SIG-M5 (cell line): Measurements from ENCODE around the gene SNX27.
"Not testable (repeated sequence)": the region's sequence is repeated elsewhere in the genome, so short reads cannot be mapped to it uniquely, and the experiment has no call there.

Experiments
- DNase-seq: peaks from one replicate; lab custom pipeline; 2025; lab: John Stamatoyannopoulos, UW

Gene SNX27

GRCh38 chr1:151639466-151639865 lies 27.6 kb downstream of the SNX27 start:
- no peak for DNase-seq

GRCh38 chr1:151641229-151641628 lies 29.4 kb downstream of the SNX27 start:
- no peak for DNase-seq

GRCh38 chr1:151643085-151643484 lies 31.2 kb downstream of the SNX27 start:
- not testable (repeated sequence) for DNase-seq

DNA sequence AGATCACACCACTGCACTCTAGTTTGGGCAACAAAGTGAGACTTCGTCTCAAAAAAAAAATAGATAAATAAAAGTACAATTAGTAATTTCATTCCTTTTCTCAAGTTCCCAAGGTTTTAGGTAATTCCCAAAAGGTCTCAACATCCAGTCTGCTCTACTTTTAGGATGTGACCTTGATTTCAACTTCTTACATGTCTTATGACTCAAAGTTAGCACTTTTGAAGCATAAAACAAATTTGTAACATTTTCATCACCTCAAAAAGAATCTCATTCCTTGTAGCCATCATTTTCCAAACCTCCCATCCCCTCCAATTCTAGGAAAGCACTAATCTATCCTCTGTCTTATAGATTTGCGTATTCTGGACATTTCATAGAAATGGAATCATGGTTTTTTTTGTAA lies 32.2 kb downstream of the SNX27 start:
- no peak for DNase-seq

DNA sequence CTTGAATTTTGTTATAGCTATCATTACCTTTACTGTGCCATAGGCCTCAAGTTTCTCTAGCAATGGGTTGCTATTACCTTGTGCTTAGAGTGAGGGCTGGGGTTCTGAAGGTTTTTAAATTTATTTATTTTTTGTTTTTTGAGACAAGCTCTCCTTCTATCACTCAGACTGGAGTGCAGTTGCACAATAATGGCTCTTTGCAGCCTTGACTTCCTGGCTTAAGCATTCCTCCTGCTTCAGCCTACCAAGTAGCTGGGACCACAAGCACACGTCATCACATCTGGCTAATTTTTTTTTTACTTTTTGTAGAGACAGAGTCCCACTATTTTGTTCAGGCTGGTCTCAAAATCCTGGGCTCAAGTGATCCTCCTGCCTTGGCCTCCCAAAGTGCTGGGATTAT lies 41.5 kb downstream of the SNX27 start:
- DNase-seq: peak; percentile 25

- DNase-seq: no peak
These were observed 43.5 kb downstream of the SNX27 start for GRCh38 chr1:151655371-151655770.

DNA sequence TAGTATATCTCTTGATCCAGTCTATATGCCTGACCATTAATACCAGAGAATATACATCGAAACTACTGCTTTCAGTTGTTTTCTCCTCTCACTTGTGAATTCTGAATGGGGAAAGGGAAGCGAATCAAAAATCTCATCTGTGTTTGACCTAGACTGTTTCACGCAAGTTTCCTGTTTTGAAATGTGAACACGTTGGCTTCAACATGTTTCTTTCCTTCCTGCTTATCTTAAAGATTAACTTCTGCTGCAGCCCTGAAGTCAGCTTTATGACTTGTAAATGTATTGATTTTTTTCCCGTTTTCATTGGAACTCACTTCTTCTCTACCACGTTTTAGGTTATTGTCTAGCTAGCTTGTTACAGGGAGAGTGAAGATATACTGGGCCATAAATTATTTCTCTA lies 49.9 kb downstream of the SNX27 start:
- DNase-seq: no peak

DNA sequence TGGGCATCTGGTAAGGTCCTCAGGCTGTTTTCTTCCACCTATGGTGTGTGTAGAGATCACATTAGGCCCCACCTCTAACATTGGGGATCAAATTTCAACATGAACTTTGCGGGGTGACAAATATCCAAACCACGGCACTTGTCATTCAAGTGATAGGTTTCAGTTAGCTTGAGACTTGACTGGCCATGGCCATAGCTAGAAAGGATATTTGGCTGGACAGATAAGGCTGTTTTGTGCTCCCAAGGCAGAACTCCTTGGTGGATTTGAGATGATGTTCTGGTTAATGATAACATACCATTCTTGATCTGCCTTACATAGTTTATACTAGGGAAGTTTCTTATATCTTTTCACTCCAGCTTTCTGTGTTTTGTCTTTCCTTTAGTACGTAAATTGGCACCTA lies 56.2 kb downstream of the SNX27 start:
- DNase-seq: no peak

GRCh38 chr1:151670036-151670675 lies 58.3 kb downstream of the SNX27 start:
- not testable (repeated sequence) for DNase-seq

DNA sequence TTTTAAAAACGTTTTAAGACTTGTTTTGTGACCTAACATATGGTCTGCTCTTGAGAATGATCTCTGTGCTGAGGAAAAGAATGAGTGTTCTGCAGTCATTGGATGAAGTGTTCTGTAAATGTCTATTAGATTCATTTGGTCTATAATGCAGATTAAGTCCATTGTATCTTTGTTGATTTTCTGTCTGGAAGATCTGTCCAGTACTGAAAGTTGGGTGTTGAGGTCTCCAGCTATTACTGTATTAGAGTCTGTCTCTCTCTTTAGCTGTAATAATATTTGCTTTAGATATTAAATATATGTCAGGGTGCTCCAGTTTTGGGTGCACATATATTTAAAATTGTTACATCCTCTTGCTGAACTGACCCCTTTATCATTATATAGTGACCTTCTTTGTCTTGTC lies 61.6 kb downstream of the SNX27 start:
- no peak for DNase-seq

GRCh38 chr1:151680391-151680790 lies 68.5 kb downstream of the SNX27 start:
- DNase-seq: no peak

DNA sequence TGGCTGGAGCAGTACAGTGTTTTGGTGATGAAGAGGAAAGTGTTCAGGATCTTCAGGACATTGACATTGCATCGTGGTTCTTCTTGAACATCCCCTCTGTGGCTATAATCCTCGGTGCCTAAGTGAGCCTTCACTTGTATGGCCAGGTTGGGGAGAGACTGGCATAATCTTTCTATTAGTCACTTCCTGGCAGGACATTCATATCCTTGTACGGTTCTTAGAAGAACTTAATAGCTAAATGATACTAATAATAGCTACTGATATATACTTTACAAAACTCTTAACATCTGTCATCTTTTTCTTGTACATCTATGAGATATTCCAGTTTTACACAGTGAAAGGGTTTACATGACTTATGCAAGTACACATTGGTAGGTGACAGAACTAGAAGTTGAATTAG lies 69.0 kb downstream of the SNX27 start:
- no peak for DNase-seq

GRCh38 chr1:151681923-151682322 lies 70.1 kb downstream of the SNX27 start:
- DNase-seq: no peak

DNA sequence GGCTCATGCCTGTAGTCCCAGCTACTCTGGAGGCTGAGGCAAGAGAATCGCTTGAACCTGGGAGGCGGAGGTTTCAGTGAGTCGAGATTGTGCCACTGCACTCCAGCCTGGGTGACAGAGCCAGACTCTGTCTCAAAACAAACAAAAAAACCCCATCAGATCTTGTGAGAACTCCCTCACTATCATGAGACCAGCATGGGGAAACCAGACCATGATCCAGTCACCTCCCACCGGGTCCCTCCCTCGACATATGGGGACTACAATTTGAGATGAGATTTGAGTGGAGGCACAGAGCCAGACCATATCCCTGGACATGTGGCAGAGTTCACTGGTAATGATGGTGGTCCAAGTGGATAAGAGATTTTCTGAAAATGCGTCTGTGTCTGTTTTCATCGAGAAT lies 71.1 kb downstream of the SNX27 start:
- not testable (repeated sequence) for DNase-seq

DNA sequence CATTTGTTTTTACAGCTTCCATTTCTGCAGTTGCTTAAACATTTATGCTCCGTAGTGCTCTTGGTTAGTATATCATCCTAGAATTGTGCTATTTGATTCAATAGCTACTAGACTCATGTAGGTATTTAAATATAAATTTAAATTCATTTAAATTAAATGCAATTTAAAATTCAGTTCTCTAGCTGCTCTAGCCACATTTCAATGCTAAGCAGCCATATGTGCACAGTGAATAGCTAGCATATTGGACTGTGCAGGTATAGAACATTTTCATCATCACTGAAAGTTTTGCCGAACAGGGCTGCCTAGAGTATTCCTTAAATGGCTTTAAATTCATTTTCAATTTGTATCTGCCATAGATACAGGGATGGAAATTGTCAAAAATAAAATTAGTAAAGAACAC lies 72.3 kb downstream of the SNX27 start:
- DNase-seq: no peak

DNA sequence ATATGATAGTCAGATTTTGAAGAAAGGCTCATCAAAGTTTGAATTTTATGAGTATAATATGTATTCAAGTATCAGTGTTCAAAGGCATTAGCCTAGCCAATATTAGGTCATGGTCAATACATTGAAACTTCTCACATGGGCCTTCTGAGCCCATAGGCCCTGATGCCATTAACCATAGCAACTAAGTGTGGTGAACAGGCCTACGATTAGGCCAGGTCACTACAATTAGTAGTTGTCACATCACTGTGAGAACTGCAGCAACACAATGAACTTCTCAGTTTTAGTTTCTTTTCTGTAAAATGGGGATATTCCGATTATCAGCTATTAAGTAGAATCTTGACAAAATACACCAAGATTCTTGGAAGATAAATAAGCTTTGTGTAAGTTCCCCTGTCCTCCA lies 74.7 kb downstream of the SNX27 start:
- no peak for DNase-seq

DNA sequence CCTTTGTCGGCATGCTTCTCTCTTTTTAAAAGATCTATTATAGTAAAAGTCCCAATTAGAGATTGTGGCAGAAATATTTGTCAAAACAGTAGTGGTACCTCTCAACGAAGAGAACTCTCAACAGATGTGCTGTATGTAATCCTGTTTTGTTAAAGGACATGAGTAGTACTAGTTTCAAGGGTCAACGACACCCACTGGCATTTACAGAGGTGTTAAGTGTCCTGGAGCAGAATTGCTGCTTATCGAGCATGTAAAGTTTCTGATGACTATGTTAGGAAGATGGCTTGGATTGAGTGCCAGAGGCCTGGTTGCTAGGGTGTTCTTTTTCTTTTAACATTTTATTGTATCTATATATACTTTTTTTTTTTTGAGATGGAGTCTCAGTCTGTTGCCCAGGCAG lies 77.6 kb downstream of the SNX27 start:
- no peak for DNase-seq

GRCh38 chr1:151692226-151692625 lies 80.4 kb downstream of the SNX27 start:
- no peak for DNase-seq

DNA sequence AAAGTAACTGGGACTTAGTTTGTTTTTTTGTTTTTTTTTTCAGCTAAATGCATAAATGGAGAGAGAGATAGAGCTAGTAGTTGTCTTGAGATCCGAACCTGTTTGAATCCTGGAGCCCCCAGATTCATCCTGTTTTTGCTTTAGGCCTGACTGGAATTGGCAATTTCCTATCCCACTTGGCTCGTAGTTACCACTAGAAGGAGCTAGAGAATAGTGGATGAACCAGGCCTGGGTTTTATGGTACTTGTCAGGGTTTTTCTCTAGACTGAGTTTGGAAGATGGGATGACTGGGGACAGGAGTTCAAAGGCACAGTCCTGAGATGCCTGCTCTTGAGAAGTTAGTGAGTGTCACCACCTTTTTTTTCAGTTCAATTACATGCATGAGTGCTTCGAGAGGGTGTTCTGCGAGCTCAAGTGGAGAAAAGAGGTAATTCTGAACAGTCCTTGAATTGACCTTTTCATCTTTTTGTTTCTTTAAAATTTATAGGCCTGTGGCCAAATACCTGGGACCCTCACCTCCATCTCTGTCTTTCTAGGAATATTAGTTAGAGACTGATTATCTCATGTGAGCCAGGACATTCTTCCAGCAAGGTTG lies 81.3 kb downstream of the SNX27 start:
- no peak for DNase-seq

GRCh38 chr1:151701515-151701914 lies 89.7 kb downstream of the SNX27 start:
- no peak for DNase-seq

DNA sequence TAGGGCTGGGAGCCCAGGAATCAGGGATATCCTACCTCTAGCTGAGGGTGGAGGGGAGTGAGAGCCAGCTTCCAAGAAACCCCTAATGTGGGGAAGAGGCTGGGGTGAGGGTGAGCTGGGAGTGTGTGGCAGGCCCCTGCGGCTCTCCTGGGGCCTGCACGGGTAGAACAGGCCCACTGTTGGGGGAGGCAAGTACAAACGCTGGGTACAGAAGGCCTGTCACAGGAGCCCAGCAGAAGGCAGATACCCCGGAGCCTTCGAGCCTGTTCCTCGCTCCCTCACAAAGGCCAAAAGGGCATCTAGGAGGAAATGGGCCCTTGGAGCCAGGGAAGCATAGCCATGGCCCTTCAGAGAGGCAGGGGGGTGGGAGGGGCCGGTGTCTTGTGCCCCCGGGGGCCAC lies 91.1 kb downstream of the SNX27 start:
- no peak for DNase-seq

DNA sequence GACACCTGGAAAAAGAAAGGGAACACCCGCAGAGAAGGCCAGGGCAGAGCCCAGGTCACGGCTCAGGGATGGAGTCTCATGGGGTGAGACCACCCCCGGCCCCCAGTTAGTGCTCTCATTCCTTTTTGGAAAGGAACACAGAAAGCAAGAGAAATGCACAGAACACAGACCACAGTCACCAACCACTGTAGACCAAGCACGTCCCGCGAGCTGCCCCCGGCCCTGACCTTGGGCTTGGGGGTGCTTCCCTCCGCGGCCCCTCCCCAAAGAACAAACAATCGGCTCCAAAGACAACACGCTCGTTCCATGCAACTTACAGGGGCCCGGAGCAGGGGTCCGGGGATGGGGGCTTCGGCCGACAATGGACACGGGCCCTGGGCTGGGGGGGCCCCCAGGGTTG lies 92.0 kb downstream of the SNX27 start:
- no peak for DNase-seq

- no peak for DNase-seq
These were observed 92.4 kb downstream of the SNX27 start for GRCh38 chr1:151704246-151704645.

DNA sequence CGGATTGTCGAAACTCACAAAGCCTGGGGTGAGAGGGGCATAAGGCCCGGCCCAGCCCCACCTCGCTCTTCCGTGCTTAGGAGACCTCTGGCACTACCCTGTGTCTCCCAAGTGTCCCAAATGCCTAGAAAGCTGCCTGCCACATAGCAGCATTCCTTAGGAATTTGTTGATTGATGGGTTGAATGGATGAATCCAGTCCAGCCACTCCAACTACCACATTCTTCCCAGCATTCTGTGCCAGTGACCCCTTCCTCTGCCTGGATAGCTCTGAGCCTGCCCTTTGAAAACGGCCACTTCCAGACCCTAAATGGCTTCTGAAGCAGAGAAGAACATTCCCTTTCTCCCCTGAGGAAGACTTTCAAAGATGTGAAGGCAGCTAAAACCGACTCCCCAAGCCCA lies 93.3 kb downstream of the SNX27 start:
- DNase-seq: no peak
